HCT116 (cell line): ENCODE data around the gene EXOC6B. TPM values are rescaled to one million over a fixed set of nuclear protein-coding genes. Genes with fewer than 3 reads are reported as not detected.

Source experiments
- ATAC-seq: fragments of 200-7000 bp; cut with Tn5 transposase; 2 replicates; pipeline ENCODE4 v1.9.1; 2020; ENCODE audit warnings: mild to moderate bottlenecking, moderate library complexity
- BruUV-seq: library from RNA; stranded (reverse); fragments of 400-500 nt; replicated peaks from 2 replicates; lab custom pipeline; 2021; lab: Mats Ljungman, UMichigan
- CTCF ChIA-PET: fragments of 300-600 bp; sonication (Branson Sonifier 250); formaldehyde crosslinking; loops from one replicate; lab custom pipeline; 2021; ENCODE audit warnings: antibody characterized with exemption; lab: Charles Lee
- POLR2A ChIA-PET: fragments of 300-600, 350-600 bp; sonication (Branson Sonifier 250); formaldehyde crosslinking; loops from one replicate; lab custom pipeline; 2021; ENCODE audit warnings: antibody characterized with exemption; lab: Charles Lee
- RAD21 ChIA-PET, 2 experiments: fragments of 300-600 bp; sonication (Branson Sonifier 250); formaldehyde crosslinking; loops; one replicate each; lab custom pipeline; 2023; ENCODE audit warnings: low total read pairs in 2 of 2; ENCODE audit not compliant: uncharacterized antibody in 2 of 2, unreplicated experiment in 2 of 2, low non-redundant PET in 1 of 2; lab: Charles Lee
- DNase-seq: peaks from one replicate; pipeline ENCODE4 v3.0.0-alpha.2; 2010; ENCODE audit warnings: low read depth, low spot score
- H2AFZ ChIP-seq: fragments of 200-600 bp; shearing (Covaris generic), sonication (generic); 2 replicates; pipeline ENCODE4 v1.6.1; 2017; ENCODE audit warnings: low read depth, mixed run types, mixed read lengths, antibody characterized with exemption, low read length; ENCODE audit not compliant: poor library complexity, severe bottlenecking
- H3K27ac ChIP-seq: 2 replicates; pipeline ENCODE4 v1.5.1; 2012; ENCODE audit warnings: low read depth, low read length
- H3K27me3 ChIP-seq: fragments of 200-600 bp; sonication (generic); 2 replicates; pipeline ENCODE4 v1.6.1; 2016; ENCODE audit warnings: mixed run types, low read length, mixed read lengths; ENCODE audit not compliant: insufficient read depth
- H3K36me3 ChIP-seq, 2 experiments: fragments of 200-500 bp in 1 of 2; fragments of 200-600 bp in 1 of 2; sonication (Bioruptor generic) in 1 of 2; sonication (generic) in 1 of 2; 2 replicates each; pipeline versions ENCODE4 v1.5.1 to v1.6.1; 2014 to 2016; ENCODE audit warnings: low read length in 2 of 2, inconsistent platforms in 1 of 2, mixed read lengths in 1 of 2, mixed run types in 1 of 2; ENCODE audit not compliant: insufficient read depth in 2 of 2, control insufficient read depth in 1 of 2
- H3K4me1 ChIP-seq, 2 experiments: fragments of 200-600 bp in 1 of 2; sonication (generic) in 1 of 2; 2 replicates each; pipeline versions ENCODE4 v1.5.1 to v1.6.1; 2012 to 2017; ENCODE audit warnings: low read length in 2 of 2, inconsistent platforms in 1 of 2, mild to moderate bottlenecking in 1 of 2, mixed read lengths in 1 of 2, mixed run types in 1 of 2, moderate library complexity in 1 of 2; ENCODE audit not compliant: insufficient read depth in 2 of 2, control insufficient read depth in 1 of 2
- H3K4me2 ChIP-seq: fragments of 200-600 bp; sonication (generic); 2 replicates; pipeline ENCODE4 v1.6.1; 2017; ENCODE audit warnings: mixed run types, low read length, mixed read lengths
- H3K4me3 ChIP-seq, 2 experiments: fragments of 200-600 bp in 1 of 2; sonication (generic) in 1 of 2; replicated peaks in 1 of 2; 2 replicates each; pipeline ENCODE4 v1.5.1; 2011 to 2016; ENCODE audit warnings: low read length in 2 of 2, control low read depth in 1 of 2, low read depth in 1 of 2, mild to moderate bottlenecking in 1 of 2, mixed read lengths in 1 of 2, mixed run types in 1 of 2
- H3K79me2 ChIP-seq: fragments of 200-600 bp; sonication (generic); 2 replicates; pipeline ENCODE4 v1.6.1; 2017; ENCODE audit warnings: mild to moderate bottlenecking, mixed run types, low read length, moderate library complexity, mixed read lengths; ENCODE audit not compliant: insufficient read depth
- H3K9ac ChIP-seq: fragments of 200-600 bp; sonication (generic); 2 replicates; pipeline ENCODE4 v1.6.1; 2016; ENCODE audit warnings: low read length, mixed read lengths
- H3K9me2 ChIP-seq: fragments of 200-600 bp; sonication (generic), shearing (Covaris generic); 2 replicates; pipeline ENCODE4 v1.6.1; 2017; ENCODE audit warnings: mixed run types, mild to moderate bottlenecking, moderate library complexity; ENCODE audit not compliant: insufficient read depth
- H3K9me3 ChIP-seq, 2 experiments: fragments of 200-500 bp in 1 of 2; fragments of 200-600 bp in 1 of 2; sonication (Bioruptor generic) in 1 of 2; sonication (generic) in 1 of 2; 2 replicates each; pipeline ENCODE4 v1.6.1; 2014 to 2017; ENCODE audit warnings: low read length in 2 of 2, mixed read lengths in 2 of 2, inconsistent platforms in 1 of 2, low read depth in 1 of 2, mild to moderate bottlenecking in 1 of 2, mixed run types in 1 of 2, moderate library complexity in 1 of 2; ENCODE audit not compliant: control insufficient read depth in 1 of 2, insufficient read depth in 1 of 2
- H4K20me1 ChIP-seq: fragments of 200-600 bp; sonication (generic), shearing (Covaris generic); 2 replicates; pipeline ENCODE4 v1.6.1; 2017; ENCODE audit warnings: mixed run types, mild to moderate bottlenecking, moderate library complexity; ENCODE audit not compliant: insufficient read depth
- CTCF ChIP-seq, 3 experiments: fragments of 200-600 bp in 1 of 3; sonication (generic) in 1 of 3; IDR thresholded peaks in 2 of 3; conservative IDR thresholded peaks in 1 of 3; 2 replicates each; pipeline ENCODE4 v1.5.1; 2012 to 2017; ENCODE audit warnings: low read depth in 2 of 3, low read length in 2 of 3, antibody characterized with exemption in 1 of 3, borderline replicate concordance in 1 of 3, control low read depth in 1 of 3, mild to moderate bottlenecking in 1 of 3, mixed read lengths in 1 of 3, mixed run types in 1 of 3, moderate library complexity in 1 of 3; ENCODE audit not compliant: insufficient read depth in 1 of 3
- ELF1 ChIP-seq: IDR thresholded peaks from 2 replicates; pipeline ENCODE4 v1.6.1; 2012; ENCODE audit warnings: low read depth, borderline replicate concordance
- EZH2phosphoT487 ChIP-seq: fragments of 200-600 bp; IDR thresholded peaks from 2 replicates; pipeline ENCODE4 v1.6.1; 2018; ENCODE audit warnings: antibody characterized with exemption, borderline replicate concordance
- FOSL1 ChIP-seq: IDR thresholded peaks from 2 replicates; pipeline ENCODE4 v1.6.1; 2012; ENCODE audit warnings: low read depth
- MAX ChIP-seq: IDR thresholded peaks from 2 replicates; pipeline ENCODE4 v1.6.1; 2012
- SIN3A ChIP-seq: IDR thresholded peaks from 2 replicates; pipeline ENCODE4 v1.6.1; 2012; ENCODE audit warnings: low read depth
- SP1 ChIP-seq: IDR thresholded peaks from 2 replicates; pipeline ENCODE4 v1.6.1; 2012; ENCODE audit warnings: low read depth
- SRF ChIP-seq: IDR thresholded peaks from 2 replicates; pipeline ENCODE4 v1.6.1; 2012; ENCODE audit warnings: low read depth
- YY1 ChIP-seq: IDR thresholded peaks from 2 replicates; pipeline ENCODE4 v1.6.1; 2011; ENCODE audit warnings: low read length, low read depth, moderate library complexity, mild to moderate bottlenecking; ENCODE audit not compliant: insufficient replicate concordance; ENCODE audit errors: extremely low read depth
- ZBTB33 ChIP-seq: IDR thresholded peaks from 2 replicates; pipeline ENCODE4 v1.6.1; 2011; ENCODE audit warnings: mild to moderate bottlenecking, low read length, moderate library complexity; ENCODE audit not compliant: insufficient replicate concordance; ENCODE audit errors: extremely low read depth
- ZFX ChIP-seq: fragments of 450-650 bp; IDR thresholded peaks from 2 replicates; pipeline ENCODE4 v1.6.1; 2017
- ZNF274 ChIP-seq: fragments of 200-500 bp; sonication (Bioruptor generic); IDR thresholded peaks from 2 replicates; pipeline ENCODE4 v1.6.1; 2014; ENCODE audit warnings: mild to moderate bottlenecking, low read depth, low read length, inconsistent platforms
- intact Hi-C: fragments of 100-400 bp; cut with micrococcal nuclease; formaldehyde crosslinking; loops from 2 replicates; pipeline ENCODE4 v1.10.0; 2022
- total RNA-seq: library from RNA; stranded (reverse); gene quantifications from one replicate; pipeline ENCODE4 v1.2.1, GENCODE V29; 2021; ENCODE audit not compliant: unreplicated experiment
- TF ChIP-seq, protein P1 (sequence below): IDR thresholded peaks from 2 replicates; pipeline ENCODE4 v1.6.1; 2012

The EXOC6B gene
- total RNA-seq, 1 experiment from 2014 or later, result 25.4 TPM

GRCh38 chr2:72789241-72789640, 36.6 kb downstream of the EXOC6B start:
- BruUV-seq, result no TSS peak
- Histone ChIP-seq H3K9me3 (no peaks in the 10 kb centered on the region), H3K9ac (no peak overlapping the region), H3K79me2 (no peaks in the 10 kb centered on the region), H3K4me3 (no peak overlapping the region), H3K4me2 (no peak overlapping the region), H3K4me1 (peaks cover 0 to 3% of the 10 kb centered on the region in 2 experiments; a peak in 2 of 4 replicates), H3K9me2 (no peaks in the 10 kb centered on the region), H3K27me3 (no peaks in the 10 kb centered on the region), H3K36me3 (no peaks in the 10 kb centered on the region; a peak in 1 of 4 replicates), H3K27ac (no peak overlapping the region), H2AFZ (no peak overlapping the region), H4K20me1 (no peaks in the 10 kb centered on the region)
- DNase-seq (no peak), ATAC-seq (no peak)
- TF ChIP-seq EZH2phosphoT487 (no peak), ZNF274 (no peak), CTCF (IDR thresholded peaks at IDR 0.05 in 2 of 3, conservative IDR thresholded peaks at IDR 0.05 in 1 of 3; ENCODE audit: borderline replicate concordance in 1 of 3, insufficient read depth in 1 of 3, low read depth in 2 of 3, low read length in 2 of 3) (no peak), FOSL1 (no peak), SP1 (no peak), ZFX (no peak), SIN3A (no peak), ELF1 (no peak), SRF (no peak), YY1 (no peak)
- POLR2A ChIA-PET, result no interaction called here
- intact Hi-C loops, result no loop called here
- RAD21 ChIA-PET, result no interaction called here
- CTCF ChIA-PET, result no interaction called here

- CTCF ChIA-PET, result no interaction called here
- Histone ChIP-seq H3K4me1 (no peaks in the 10 kb centered on the region), H4K20me1 (no peaks in the 10 kb centered on the region), H3K79me2 (no peaks in the 10 kb centered on the region), H3K27ac (no peak overlapping the region), H3K4me3 (no peak overlapping the region), H3K4me2 (no peak overlapping the region), H3K27me3 (no peaks in the 10 kb centered on the region), H3K36me3 (no peaks in the 10 kb centered on the region; a peak in 1 of 4 replicates), H3K9me2 (no peaks in the 10 kb centered on the region), H3K9me3 (no peaks in the 10 kb centered on the region), H2AFZ (no peak overlapping the region), H3K9ac (no peak overlapping the region)
- RAD21 ChIA-PET, result no interaction called here
- BruUV-seq, result no TSS peak
- POLR2A ChIA-PET, result no interaction called here
- no peak for DNase-seq
- no peak for ATAC-seq
- intact Hi-C loops, result no loop called here
- no peak for TF ChIP-seq SP1
- TF ChIP-seq, protein P1, sequence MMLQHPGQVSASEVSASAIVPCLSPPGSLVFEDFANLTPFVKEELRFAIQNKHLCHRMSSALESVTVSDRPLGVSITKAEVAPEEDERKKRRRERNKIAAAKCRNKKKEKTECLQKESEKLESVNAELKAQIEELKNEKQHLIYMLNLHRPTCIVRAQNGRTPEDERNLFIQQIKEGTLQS, result no peak
- TF ChIP-seq ZBTB33, result no peak
- TF ChIP-seq CTCF (IDR thresholded peaks at IDR 0.05 in 2 of 3, conservative IDR thresholded peaks at IDR 0.05 in 1 of 3; ENCODE audit: borderline replicate concordance in 1 of 3, insufficient read depth in 1 of 3, low read depth in 2 of 3, low read length in 2 of 3), result no peak
- TF ChIP-seq MAX, result no peak
Observed at GRCh38 chr2:72788756-72789155, 37.1 kb downstream of the EXOC6B start.
